Neural cell (in vitro differentiated cells): Measurements from ENCODE around the gene SHOX. TPM values are rescaled to one million over a fixed set of nuclear protein-coding genes. Genes with fewer than 3 reads are reported as not detected.

Source experiments
- H2AFZ ChIP-seq: fragments of 200-600, 300-800 bp; sonication (generic), shearing (Covaris generic); 2 replicates; pipeline ENCODE4 v1.6.0; 2014; ENCODE audit warnings: low read depth, mild to moderate bottlenecking, antibody characterized with exemption, low read length, moderate library complexity
- H3F3A ChIP-seq: fragments of 200-600 bp; shearing (Covaris generic); 2 replicates; pipeline ENCODE4 v1.6.1; 2016; ENCODE audit warnings: mild to moderate bottlenecking, moderate library complexity, mixed read lengths, antibody characterized with exemption, low read length; ENCODE audit not compliant: insufficient read depth, poor library complexity, severe bottlenecking
- H3K27ac ChIP-seq: fragments of 200-600, 300-800 bp; sonication (generic), shearing (Covaris generic); 2 replicates; pipeline ENCODE4 v1.5.1; 2014; ENCODE audit warnings: mild to moderate bottlenecking, low read length, moderate library complexity
- H3K27me3 ChIP-seq: fragments of 300-800, 200-600 bp; sonication (generic), shearing (Covaris generic); 2 replicates; pipeline ENCODE4 v1.6.0; 2014; ENCODE audit warnings: mild to moderate bottlenecking, low read depth, low read length, moderate library complexity; ENCODE audit not compliant: insufficient read depth
- H3K36me3 ChIP-seq: fragments of 300-800, 200-600 bp; sonication (generic), shearing (Covaris generic); 2 replicates; pipeline ENCODE4 v1.5.1; 2014; ENCODE audit warnings: mild to moderate bottlenecking, antibody characterized with exemption, low read length, moderate library complexity; ENCODE audit not compliant: insufficient read depth
- H3K4me2 ChIP-seq: fragments of 300-800, 200-600 bp; sonication (generic), shearing (Covaris generic); 2 replicates; pipeline ENCODE4 v1.6.0; 2014; ENCODE audit warnings: mild to moderate bottlenecking, low read length
- H3K4me3 ChIP-seq: fragments of 300-800, 200-600 bp; sonication (generic), shearing (Covaris generic); 2 replicates; pipeline ENCODE4 v1.5.1; 2014; ENCODE audit warnings: mild to moderate bottlenecking, low read length, moderate library complexity
- H3K79me2 ChIP-seq: fragments of 200-600 bp; shearing (Covaris generic); replicated peaks from 2 replicates; pipeline ENCODE4 v1.6.0; 2014; ENCODE audit warnings: mild to moderate bottlenecking, low read length, moderate library complexity; ENCODE audit not compliant: insufficient read depth
- H3K9ac ChIP-seq: fragments of 300-800, 200-600 bp; sonication (generic), shearing (Covaris generic); 2 replicates; pipeline ENCODE4 v1.6.1; 2016; ENCODE audit warnings: mild to moderate bottlenecking, low read length, mixed read lengths
- H3K9me2 ChIP-seq: fragments of 200-600 bp; shearing (Covaris generic); 2 replicates; pipeline ENCODE4 v1.6.1; 2016; ENCODE audit warnings: mild to moderate bottlenecking, low read length, mixed read lengths; ENCODE audit not compliant: insufficient read depth
- H3K9me3 ChIP-seq: fragments of 200-600, 300-800 bp; sonication (generic), shearing (Covaris generic); 2 replicates; pipeline ENCODE4 v1.6.1; 2016; ENCODE audit warnings: mild to moderate bottlenecking, mixed run types, low read length, moderate library complexity, mixed read lengths
- H4K20me1 ChIP-seq: fragments of 200-600 bp; shearing (Covaris generic); 2 replicates; pipeline ENCODE4 v1.6.1; 2016; ENCODE audit warnings: mild to moderate bottlenecking, mixed run types; ENCODE audit not compliant: insufficient read depth
- EP300 ChIP-seq: fragments of 450-650 bp; conservative IDR thresholded peaks from 2 replicates; pipeline ENCODE4 v1.6.1; 2014; ENCODE audit warnings: antibody characterized with exemption, mild to moderate bottlenecking, moderate library complexity; ENCODE audit not compliant: poor library complexity, severe bottlenecking
- EZH2 ChIP-seq: fragments of 200-600, 300-800 bp; shearing (Covaris generic), sonication (generic); IDR thresholded peaks from 2 replicates; pipeline ENCODE4 v1.6.1; 2014; ENCODE audit warnings: antibody characterized with exemption, low read length, borderline replicate concordance, mild to moderate bottlenecking; ENCODE audit not compliant: insufficient read depth, poor library complexity, severe bottlenecking
- MXI1 ChIP-seq: fragments of 450-650 bp; conservative IDR thresholded peaks from 2 replicates; pipeline ENCODE4 v1.6.1; 2014; ENCODE audit warnings: antibody characterized with exemption, mild to moderate bottlenecking; ENCODE audit not compliant: poor library complexity, severe bottlenecking
- POLR2AphosphoS5 ChIP-seq: IDR thresholded peaks from 2 replicates; pipeline ENCODE4 v1.6.1; 2012
- RAD21 ChIP-seq: fragments of 450-650 bp; conservative IDR thresholded peaks from 2 replicates; pipeline ENCODE4 v1.6.1; 2014; ENCODE audit warnings: antibody characterized with exemption, mild to moderate bottlenecking, moderate library complexity
- SMC3 ChIP-seq: fragments of 450-650 bp; conservative IDR thresholded peaks from 2 replicates; pipeline ENCODE4 v1.6.1; 2014; ENCODE audit warnings: antibody characterized with exemption, mild to moderate bottlenecking, moderate library complexity; ENCODE audit not compliant: poor library complexity
- TAF1 ChIP-seq: IDR thresholded peaks from 2 replicates; pipeline ENCODE4 v1.6.1; 2012; ENCODE audit warnings: low read depth
- polyA plus RNA-seq: library from polyadenylated mRNA; depleted of rRNA; stranded (reverse); fragments of >200 nt; gene quantifications from 2 replicates; pipeline ENCODE4 v1.2.3, GENCODE V29; 2014
- TF ChIP-seq, protein P1 (sequence below): fragments of 450-650 bp; IDR thresholded peaks from 2 replicates; pipeline ENCODE4 v1.5.1; 2014; ENCODE audit warnings: antibody characterized with exemption, mild to moderate bottlenecking, moderate library complexity; ENCODE audit not compliant: poor library complexity, severe bottlenecking
- TF ChIP-seq, protein P2 (sequence below): IDR thresholded peaks from 2 replicates; pipeline ENCODE4 v1.6.1; 2012; ENCODE audit warnings: borderline replicate concordance

Gene SHOX
- polyA plus RNA-seq, 1 donor from 2014 or later: not detected

DNA sequence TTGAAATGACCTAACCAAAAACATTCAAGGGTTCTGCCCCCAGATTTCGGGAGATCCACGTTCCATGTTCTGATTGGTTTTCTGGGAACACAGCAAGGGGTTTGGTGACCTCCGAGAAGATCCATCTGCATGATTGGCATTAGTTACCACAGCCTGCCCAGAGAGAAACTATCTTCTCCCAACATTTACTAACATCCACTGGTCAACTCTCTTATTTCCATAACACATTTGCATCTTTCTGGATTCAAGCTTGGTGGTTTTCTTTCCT is 15.6 kb downstream of the SHOX start:
- Histone ChIP-seq H4K20me1 (no peaks in the 10 kb centered on the region), H3K27ac (no peak overlapping the region), H3K9me3 (no peaks in the 10 kb centered on the region), H3K9ac (no peak overlapping the region), H3K4me3 (no peak overlapping the region), H3K27me3 (peaks cover 57% of the 10 kb centered on the region), H3K4me2 (no peak overlapping the region), H2AFZ (no peak overlapping the region), H3F3A (no peaks in the 10 kb centered on the region), H3K9me2 (no peaks in the 10 kb centered on the region), H3K79me2 (no peaks in the 10 kb centered on the region), H3K36me3 (no peaks in the 10 kb centered on the region)
- TF ChIP-seq EP300 (no peak), SMC3 (no peak), TAF1 (no peak), MXI1 (no peak), RAD21 (no peak), EZH2 (no peak), POLR2AphosphoS5 (no peak)
- TF ChIP-seq, protein P1, sequence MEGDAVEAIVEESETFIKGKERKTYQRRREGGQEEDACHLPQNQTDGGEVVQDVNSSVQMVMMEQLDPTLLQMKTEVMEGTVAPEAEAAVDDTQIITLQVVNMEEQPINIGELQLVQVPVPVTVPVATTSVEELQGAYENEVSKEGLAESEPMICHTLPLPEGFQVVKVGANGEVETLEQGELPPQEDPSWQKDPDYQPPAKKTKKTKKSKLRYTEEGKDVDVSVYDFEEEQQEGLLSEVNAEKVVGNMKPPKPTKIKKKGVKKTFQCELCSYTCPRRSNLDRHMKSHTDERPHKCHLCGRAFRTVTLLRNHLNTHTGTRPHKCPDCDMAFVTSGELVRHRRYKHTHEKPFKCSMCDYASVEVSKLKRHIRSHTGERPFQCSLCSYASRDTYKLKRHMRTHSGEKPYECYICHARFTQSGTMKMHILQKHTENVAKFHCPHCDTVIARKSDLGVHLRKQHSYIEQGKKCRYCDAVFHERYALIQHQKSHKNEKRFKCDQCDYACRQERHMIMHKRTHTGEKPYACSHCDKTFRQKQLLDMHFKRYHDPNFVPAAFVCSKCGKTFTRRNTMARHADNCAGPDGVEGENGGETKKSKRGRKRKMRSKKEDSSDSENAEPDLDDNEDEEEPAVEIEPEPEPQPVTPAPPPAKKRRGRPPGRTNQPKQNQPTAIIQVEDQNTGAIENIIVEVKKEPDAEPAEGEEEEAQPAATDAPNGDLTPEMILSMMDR: no peak
- TF ChIP-seq, protein P2, sequence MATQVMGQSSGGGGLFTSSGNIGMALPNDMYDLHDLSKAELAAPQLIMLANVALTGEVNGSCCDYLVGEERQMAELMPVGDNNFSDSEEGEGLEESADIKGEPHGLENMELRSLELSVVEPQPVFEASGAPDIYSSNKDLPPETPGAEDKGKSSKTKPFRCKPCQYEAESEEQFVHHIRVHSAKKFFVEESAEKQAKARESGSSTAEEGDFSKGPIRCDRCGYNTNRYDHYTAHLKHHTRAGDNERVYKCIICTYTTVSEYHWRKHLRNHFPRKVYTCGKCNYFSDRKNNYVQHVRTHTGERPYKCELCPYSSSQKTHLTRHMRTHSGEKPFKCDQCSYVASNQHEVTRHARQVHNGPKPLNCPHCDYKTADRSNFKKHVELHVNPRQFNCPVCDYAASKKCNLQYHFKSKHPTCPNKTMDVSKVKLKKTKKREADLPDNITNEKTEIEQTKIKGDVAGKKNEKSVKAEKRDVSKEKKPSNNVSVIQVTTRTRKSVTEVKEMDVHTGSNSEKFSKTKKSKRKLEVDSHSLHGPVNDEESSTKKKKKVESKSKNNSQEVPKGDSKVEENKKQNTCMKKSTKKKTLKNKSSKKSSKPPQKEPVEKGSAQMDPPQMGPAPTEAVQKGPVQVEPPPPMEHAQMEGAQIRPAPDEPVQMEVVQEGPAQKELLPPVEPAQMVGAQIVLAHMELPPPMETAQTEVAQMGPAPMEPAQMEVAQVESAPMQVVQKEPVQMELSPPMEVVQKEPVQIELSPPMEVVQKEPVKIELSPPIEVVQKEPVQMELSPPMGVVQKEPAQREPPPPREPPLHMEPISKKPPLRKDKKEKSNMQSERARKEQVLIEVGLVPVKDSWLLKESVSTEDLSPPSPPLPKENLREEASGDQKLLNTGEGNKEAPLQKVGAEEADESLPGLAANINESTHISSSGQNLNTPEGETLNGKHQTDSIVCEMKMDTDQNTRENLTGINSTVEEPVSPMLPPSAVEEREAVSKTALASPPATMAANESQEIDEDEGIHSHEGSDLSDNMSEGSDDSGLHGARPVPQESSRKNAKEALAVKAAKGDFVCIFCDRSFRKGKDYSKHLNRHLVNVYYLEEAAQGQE: no peak

DNA sequence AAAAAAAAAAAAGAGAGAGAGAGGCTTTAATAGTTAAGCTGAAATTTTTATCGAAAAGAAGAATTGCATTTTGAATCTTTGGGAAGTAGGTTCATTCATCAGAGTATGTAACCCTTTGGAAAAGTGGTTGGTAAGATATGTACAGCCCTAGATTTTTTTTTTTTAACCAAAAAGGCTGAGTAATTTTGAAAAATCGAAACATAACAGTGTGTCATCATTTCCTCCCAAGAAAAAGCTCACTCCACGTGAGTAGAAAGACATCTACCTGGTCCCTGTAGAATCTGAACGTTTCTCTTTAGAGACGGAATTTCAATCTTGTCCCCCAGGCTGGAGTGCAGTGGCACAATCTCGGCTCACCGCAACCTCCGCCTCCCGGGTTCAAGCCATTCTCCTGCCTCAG is 16.2 kb downstream of the SHOX start:
- Histone ChIP-seq H3K36me3 (no peaks in the 10 kb centered on the region), H3K27me3 (peaks cover 51% of the 10 kb centered on the region), H4K20me1 (no peaks in the 10 kb centered on the region)

More for the DNA sequence above, 16.2 kb downstream of the SHOX start:
- Histone ChIP-seq H3K4me3 (no peak overlapping the region), H3F3A (no peaks in the 10 kb centered on the region), H3K27ac (no peak overlapping the region), H2AFZ (no peak overlapping the region), H3K9ac (no peak overlapping the region), H3K79me2 (no peaks in the 10 kb centered on the region), H3K4me2 (no peak overlapping the region), H3K9me3 (no peaks in the 10 kb centered on the region), H3K9me2 (no peaks in the 10 kb centered on the region)
- TF ChIP-seq, protein P1: no peak
- TF ChIP-seq SMC3: no peak
- no peak for TF ChIP-seq EZH2
- no peak for TF ChIP-seq MXI1
- no peak for TF ChIP-seq RAD21
- TF ChIP-seq, protein P2: no peak
- no peak for TF ChIP-seq TAF1
- no peak for TF ChIP-seq POLR2AphosphoS5
- no peak for TF ChIP-seq EP300
